Sciatic nerve (tissue), 2 donors: ENCODE data around the gene BCR. TPM values are rescaled to one million over a fixed set of nuclear protein-coding genes. Genes with fewer than 3 reads are reported as not detected.

Source experiments
- ATAC-seq: fragments of 200-7000 bp; cut with Tn5 transposase; one replicate; pipeline ENCODE4 v1.9.1; 2020; ENCODE audit warnings: mild to moderate bottlenecking, moderate library complexity
- DNase-seq: peaks from one replicate; pipeline ENCODE4 v3.0.0-alpha.2; 2020; ENCODE audit warnings: low spot score
- intact Hi-C: fragments of 100-400 bp; cut with DNase I; formaldehyde crosslinking; loops from one replicate; pipeline ENCODE4 v1.14.2; 2022
- total RNA-seq: library from RNA; stranded (reverse); fragmentation: NEBNext Ultra II Directional; extraction: Animal tissue kit (Norgen Biotek cat#: 25700); gene quantifications from one replicate; pipeline ENCODE4 v1.2.1, GENCODE V29; 2021
- donor health status: DM: no; HTN: no; CAD: no.
- donor health status: DM: no; HTN: no; CAD: no.

BCR gene
- total RNA-seq, 1 donor from 2014 or later: 101 TPM

DNA sequence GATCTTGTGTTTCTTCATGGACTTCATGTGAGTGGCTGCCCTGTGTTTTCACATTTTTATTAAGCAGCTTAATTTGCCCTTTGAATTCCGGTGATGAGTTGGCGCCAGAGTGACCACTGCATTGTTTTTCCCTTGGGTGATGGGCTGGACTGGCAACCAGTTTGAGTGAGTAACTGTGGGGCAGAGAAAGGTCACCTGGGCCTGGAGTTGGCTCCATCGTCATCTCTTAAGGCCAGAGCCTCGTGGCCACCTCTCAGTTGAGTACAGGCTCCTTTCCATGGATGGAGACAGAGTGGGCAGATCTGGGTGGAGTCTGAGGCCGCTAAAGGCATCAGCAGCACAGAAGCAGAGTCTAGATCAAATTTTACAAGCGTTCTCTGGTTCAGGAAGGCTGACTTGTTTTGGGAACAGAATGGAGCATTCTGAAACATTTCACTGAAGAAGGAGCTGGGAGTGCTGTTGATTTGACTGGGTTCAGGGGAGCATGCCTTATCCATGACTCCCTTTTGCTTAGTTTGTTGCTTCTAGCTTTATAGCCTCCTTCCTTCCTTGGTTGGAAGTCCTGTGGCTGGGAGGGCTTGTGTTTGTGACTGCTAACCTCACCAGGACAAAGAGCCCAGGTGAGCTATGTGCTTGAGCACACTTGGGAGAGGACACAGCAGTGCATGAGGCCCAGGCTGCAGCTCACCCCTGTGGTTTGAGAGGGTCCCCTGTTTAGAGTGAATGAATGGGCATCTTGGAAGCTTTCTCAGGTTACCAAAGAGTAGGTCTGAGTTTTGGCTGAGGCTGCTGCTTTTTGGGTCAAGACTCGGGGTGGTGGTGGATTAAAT lies 7.8 kb downstream of the BCR start:
- peak; percentile 55 for ATAC-seq

DNA sequence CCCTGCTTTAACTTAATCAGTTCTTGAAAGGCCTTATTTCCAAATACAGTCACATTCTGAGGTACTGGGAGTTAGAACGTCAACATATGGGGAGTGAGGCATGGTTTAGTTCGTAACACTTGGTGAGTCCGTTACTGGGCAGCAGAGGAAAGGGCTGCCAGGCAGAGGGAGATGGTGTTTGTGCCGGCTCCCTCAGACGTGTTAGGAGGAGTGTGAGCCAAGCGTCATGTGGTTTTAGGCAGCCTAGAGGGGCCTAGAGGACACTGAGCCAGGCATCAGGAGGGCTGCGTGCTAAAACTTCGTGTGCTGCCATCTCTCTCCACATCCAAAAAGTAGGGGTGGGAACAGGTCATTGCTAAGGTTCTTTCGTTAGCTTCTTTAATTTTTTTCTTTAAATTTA lies 10.2 kb downstream of the BCR start:
- intact Hi-C loops: loop anchor here (5.0 kb wide), 1 partner anchor 52 kb away; no protein-coding TSS in a partner anchor
- DNase-seq: no peak
- ATAC-seq: no peak

More for the DNA sequence above, 7.8 kb downstream of the BCR start:
- intact Hi-C loops: no loop called here
- DNase-seq: no peak

DNA sequence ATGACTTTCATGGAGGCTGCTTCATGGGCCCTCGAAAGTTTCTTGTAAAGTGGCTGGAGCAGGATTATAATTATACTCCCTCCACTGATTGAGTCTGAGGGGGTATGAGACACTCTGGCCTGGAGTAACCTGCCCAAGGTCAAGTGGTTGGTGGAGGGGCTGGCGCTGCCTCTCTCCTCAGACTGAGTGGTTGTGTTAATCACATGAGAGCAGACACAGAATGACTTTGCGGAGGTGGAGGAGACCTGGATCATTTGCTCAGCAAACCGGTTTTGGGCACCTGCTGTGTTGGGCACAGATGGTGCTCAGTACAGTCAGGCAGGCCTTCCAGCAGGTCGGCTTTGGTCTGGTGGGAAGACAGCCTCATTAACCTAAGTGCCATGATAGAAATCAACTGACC lies 11.8 kb downstream of the BCR start:
- DNase-seq (no peak), ATAC-seq (no peak)
- intact Hi-C loops: loop anchor here (2.0 to 5.0 kb wide), 2 partner anchors 50 to 179 kb away; no protein-coding TSS in a partner anchor

DNA sequence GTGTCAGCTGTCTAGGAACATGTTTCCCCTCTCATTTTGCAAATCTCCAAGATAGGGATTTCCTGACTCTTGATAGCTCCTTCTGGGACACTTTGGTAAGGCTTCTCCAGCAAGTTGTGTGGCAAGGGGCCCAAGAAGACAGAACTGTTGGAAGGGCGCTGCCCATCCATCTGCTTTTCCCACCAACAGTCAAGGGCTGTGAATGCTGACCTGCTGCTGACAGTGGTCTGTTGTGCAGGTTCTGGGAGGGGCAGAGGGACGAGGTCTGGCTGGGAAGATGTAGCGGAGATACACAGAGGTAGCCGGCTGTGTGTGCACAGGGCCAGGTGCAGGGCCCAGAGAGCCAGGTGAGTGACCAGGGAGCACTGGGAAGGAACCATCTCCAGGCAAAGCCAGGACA lies 12.2 kb downstream of the BCR start:
- DNase-seq: no peak
- intact Hi-C loops: loop anchor here (2.0 to 5.0 kb wide), 2 partner anchors 50 to 178 kb away; no protein-coding TSS in a partner anchor
- no peak for ATAC-seq

DNA sequence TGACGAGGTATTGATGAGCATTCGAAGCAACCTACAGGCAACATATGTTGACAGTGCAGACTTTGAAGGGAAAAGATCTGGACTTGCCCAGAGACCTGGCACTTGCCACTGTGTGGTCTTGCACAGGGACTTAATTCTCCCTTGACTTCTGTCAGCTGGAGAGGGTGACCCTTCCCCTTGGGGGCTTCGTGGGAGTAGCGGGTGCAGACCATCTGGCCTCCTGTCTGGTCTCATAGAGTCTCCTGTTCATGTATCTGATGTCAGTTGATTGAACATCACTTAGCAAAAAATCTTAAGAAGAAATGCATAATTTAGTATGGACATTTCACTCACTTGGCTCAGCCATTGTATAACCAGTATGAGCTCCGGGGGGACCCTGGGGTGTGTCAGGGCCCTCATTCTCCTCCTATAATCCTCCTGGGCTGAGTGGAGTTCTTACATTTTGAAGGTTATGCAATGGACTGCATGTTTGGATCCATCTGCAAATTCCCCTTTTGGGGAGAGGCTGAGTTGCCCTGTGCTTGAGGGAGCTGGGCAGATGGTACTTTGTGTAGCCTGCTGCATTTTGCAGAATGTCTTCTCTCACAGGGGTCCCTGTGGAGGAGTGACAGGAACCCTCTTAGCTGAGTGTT lies 13.0 kb downstream of the BCR start:
- intact Hi-C loops: loop anchor here (2.0 to 5.0 kb wide), 2 partner anchors 49 to 177 kb away; no protein-coding TSS in a partner anchor

DNA sequence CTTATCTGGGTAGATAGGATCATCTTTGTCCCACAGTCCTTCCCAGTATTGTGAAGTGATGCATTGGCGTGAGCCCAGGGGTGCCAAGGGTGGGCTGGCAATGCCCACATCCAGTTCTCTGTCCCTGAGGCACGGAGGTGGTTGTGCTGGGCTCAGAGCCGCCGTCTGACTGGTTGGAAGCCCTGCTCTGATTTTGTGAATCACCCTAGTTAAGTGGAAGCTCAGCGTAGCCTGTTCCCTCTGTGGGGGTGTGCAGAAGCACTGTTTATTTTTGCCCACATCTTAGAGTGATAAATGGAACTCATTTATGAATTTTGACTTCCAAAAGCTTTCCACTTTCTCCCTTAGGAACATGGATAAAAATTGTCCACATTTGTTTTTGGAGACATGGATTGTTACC lies 13.6 kb downstream of the BCR start:
- intact Hi-C loops: loop anchor here (2.0 to 5.0 kb wide), 2 partner anchors 48 to 177 kb away; no protein-coding TSS in a partner anchor
- no peak for DNase-seq
- peak; percentile 52 for ATAC-seq

More for the DNA sequence above, 13.0 kb downstream of the BCR start:
- peak; percentile 63 for ATAC-seq
- no peak for DNase-seq

DNA sequence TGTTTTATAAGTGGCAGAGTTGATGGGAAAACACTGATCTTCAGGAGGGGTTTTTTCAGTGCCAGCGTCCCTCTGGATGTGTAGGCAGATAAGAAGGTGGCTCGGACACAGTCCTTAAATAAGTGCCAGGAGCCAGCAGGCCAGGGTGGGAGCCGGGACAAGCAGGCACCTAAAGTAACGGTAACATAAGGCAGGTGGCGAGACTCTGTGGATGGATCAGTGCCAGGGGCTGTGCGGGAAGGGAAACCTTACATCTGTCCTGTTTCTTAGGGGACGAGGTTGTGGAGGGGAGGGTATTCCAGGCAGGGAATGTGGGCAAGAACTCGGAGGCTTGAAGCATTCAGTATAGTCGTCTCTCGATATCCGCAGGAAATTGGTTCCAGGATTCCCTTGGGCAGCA lies 15.9 kb downstream of the BCR start:
- ATAC-seq: no peak
- no peak for DNase-seq
- intact Hi-C loops: no loop called here

DNA sequence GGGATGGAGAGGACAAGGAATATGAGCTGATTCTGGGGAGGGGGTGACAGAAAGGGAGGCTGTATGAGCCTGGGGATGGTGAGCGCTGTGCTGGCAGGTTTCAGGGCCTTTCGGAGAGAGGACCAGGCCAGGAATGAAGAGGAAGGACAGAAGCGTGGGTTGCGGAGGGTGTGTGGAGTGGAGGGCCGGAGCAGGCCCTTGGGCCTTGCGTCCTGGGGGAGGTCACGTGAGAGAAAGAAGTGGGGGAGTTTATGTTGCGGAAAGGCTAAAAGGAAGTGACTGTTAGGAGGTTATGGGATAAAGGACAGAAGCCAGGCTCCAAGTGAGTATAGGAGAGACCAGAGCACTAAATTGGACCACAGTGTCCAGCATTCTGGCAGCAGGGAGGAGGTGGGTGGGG lies 17.5 kb downstream of the BCR start:
- ATAC-seq: no peak

DNA sequence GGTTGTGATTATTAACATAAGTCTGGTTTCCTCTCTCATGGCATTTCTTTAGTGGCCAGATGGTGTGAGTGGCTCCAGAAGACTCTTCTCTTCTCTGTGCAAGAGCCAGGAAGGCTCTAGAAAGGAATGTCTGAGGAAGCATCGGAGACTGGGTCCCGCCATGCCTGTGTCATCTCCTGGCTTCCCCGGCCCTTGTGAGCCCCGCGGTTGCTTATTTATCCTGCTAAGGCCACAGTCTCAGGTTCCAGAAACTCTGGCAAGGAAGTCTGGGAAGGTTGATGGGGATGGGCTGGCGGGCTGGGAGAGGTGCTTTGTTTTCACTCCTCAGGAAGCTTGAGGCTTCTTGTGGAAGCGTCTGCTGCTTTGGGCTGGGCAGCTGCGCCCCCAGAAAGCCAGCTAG lies 18.9 kb downstream of the BCR start:
- ATAC-seq: no peak
- intact Hi-C loops: no loop called here
- DNase-seq: no peak

More for the DNA sequence above, 17.5 kb downstream of the BCR start:
- DNase-seq: no peak
- intact Hi-C loops: no loop called here

DNA sequence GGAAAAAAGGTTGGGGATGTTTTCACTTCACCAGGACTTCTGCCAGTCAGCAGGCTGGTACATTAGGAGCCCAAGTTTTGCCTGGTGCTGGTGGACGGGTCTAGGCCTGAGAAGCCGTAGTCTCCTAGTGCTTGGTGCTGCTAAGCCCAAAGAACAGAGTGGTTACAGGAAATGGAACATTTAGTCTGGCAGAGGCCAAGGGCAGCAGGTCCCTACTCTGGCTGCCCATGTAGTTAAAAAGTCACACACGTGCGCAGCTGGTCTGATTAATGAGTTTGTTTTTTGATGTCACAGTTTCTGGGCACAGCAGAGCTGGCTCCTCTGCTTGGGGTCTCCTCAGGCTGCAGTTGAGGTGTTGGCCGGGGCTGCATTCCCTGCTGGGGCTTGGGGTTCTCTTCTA lies 20.6 kb downstream of the BCR start:
- ATAC-seq: no peak
- intact Hi-C loops: loop anchor here (10.0 kb wide), 1 partner anchor 1546 kb away; no protein-coding TSS in a partner anchor
- DNase-seq: no peak

DNA sequence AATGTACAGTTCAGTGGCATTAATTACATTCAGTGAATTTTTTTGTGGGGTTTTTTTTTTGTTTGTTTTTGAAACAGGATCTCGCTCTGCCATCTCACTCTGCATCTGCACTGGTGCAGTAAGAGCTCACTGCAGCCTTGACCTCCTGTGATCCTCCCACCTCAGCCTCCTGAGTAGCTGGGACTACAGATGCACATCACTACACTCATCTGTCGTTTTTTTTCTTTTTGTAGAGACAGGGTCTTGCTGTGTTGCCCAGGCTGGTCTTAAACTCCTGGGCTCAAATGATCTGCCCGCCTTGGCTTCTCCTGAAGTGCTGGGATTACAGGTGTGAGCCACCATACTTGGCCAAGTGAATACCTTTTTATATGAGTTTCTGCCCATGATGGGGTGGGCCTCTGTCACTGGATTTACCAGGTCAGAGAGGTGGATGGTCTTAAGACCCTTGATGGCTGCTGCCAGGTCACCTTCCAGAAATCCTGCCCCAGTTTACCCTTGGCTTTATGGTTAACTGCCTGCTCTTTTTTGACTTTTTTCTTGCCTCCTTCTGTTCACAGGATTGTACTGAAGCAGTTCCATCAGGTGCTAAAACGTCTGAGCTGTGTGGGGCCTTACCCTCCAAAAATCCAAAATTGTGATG lies 22.6 kb downstream of the BCR start:
- intact Hi-C loops: loop anchor here (10.0 kb wide), 1 partner anchor 1548 kb away; no protein-coding TSS in a partner anchor
- ATAC-seq: no peak
- DNase-seq: no peak

DNA sequence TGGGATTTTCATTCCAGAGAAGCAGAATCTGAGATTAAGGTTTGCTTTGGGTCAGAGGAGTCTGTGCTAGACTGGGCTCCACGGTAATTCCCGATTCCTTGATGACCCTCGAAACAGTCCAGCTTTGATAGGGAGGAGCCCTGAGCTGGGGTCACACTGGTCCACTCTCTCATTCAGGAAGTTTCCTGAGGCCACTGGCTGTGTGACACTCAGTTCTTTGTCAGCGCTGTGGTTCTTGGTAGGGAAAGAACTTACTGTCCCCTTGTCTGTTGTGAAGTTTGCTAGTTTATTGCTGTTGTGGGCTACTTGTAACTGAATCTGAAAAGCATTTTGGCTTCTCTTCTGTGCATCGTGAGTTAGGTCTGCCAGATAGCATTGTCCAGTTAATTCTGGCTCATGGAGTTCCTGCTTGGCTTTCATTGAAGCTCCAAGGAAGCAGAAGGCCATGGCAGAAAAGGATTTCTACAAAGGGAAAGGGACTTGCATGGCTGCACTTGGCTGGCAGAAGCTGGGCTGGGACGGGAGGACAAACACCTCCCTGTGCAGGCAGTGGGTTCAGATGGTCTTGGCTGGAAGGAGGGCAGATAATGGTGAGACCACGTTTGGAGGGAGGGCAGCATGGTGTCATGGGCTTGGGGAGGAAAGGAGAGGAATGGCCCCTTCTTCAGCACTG lies 23.3 kb downstream of the BCR start:
- peak; percentile 67 for ATAC-seq
- intact Hi-C loops: loop anchor here (10.0 kb wide), 1 partner anchor 1549 kb away; no protein-coding TSS in a partner anchor
- DNase-seq: no peak

DNA sequence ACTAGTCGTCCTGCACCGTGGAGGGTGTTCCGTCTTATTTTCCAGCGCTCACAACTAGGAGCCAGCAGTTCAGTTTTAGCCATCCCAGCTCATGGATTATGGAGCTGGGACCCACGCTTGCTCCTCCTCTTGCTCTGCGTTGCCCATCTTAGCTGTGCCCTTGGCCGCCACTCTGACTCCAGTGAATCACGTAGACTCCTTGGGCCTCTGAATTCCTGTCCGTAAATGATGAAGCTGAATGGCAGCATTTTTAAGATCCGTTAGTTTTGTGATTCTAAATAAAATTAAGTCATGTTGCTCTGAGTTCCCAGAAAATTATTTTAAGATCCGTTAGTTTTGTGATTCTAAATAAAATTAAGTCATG lies 23.8 kb downstream of the BCR start:
- DNase-seq: no peak
- ATAC-seq: no peak
- intact Hi-C loops: loop anchor here (10.0 kb wide), 1 partner anchor 1549 kb away; no protein-coding TSS in a partner anchor

DNA sequence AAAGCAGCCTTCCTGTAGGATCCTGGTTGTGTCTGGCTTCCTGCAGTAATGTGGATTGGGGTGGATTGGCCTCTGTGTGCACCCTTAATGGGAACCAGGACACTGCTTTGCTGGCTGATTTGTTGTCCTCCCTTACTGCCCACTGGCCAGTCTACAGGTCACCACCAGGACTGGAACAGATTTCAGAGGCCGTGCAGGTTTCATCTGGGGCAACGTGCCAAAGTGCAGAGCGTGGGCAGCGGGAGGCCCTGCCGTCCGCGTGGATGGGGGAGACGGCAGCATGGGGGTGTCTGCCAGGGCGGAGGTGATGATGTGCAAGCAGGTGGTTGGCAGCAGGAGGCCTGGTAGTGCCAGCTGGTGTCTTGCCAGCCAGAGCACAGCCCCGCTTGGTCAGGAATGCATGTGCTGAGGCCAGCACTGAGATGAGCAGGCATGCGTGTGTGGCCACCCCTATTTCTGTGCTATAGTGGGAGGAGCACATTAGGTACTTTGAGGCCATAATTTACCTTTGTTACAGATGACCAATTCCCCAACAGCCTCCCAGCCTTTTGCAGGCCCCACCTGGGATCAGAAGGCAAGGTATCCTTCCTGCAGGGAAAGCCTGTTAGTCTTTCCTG lies 24.3 kb downstream of the BCR start:
- ATAC-seq (peak; percentile 55), DNase-seq (no peak)
- intact Hi-C loops: loop anchor here (10.0 kb wide), 1 partner anchor 1550 kb away; no protein-coding TSS in a partner anchor

DNA sequence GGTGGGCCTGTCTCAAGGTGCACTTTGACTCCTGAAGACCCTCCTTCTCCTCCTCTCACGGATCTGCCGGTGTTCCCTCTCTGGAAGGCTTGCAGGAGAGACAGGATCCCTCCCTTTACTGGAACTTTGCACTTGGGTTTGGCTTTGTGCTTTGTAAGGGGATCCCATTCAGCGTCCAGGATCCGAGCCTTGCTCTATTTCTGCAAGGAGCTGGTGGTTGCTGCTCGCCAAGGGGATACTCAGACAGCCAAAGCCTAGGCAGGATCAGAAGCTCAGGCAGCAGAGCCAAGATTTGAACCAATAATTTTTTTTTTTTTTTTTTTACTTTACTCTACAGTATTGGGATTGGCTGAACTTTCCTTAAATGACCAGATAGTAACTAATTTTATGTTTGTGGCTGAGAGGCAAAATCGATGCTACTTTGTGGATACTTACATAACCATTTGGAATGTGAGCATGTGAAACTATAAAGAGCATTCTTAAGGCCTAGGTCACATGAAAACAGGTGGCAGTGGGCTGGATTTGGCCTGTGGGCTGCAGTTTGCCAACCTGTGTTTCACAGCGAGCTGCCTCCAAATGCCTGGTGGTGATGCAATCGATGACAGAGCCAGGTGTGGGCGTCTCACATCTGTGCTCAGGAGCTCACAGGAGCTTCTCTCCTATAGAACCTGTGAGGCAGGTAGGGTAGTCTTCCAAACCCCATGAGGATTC lies 25.2 kb downstream of the BCR start:
- ATAC-seq (peak; percentile 51), DNase-seq (no peak)
- intact Hi-C loops: loop anchor here (10.0 kb wide), 1 partner anchor 1551 kb away; no protein-coding TSS in a partner anchor

DNA sequence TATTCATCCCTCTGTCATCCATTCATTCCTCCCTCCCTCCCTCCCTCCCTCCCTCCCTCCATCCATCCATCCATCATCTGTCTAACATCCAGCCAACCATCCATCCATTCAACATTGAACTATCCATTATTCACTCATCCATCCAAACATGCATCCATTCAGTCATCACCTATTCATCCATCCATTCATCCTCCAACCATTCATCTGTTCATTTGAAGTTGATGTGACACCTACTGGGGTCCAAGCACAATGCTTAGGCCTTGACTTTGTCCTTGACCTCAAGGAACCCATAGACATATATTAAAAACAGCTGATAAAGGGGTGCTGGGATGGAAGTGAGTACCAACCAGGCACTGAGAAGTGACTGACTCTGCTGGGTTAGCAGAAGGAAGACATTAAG lies 26.6 kb downstream of the BCR start:
- no peak for ATAC-seq
- intact Hi-C loops: loop anchor here (10.0 kb wide), 1 partner anchor 1552 kb away; no protein-coding TSS in a partner anchor
- no peak for DNase-seq

DNA sequence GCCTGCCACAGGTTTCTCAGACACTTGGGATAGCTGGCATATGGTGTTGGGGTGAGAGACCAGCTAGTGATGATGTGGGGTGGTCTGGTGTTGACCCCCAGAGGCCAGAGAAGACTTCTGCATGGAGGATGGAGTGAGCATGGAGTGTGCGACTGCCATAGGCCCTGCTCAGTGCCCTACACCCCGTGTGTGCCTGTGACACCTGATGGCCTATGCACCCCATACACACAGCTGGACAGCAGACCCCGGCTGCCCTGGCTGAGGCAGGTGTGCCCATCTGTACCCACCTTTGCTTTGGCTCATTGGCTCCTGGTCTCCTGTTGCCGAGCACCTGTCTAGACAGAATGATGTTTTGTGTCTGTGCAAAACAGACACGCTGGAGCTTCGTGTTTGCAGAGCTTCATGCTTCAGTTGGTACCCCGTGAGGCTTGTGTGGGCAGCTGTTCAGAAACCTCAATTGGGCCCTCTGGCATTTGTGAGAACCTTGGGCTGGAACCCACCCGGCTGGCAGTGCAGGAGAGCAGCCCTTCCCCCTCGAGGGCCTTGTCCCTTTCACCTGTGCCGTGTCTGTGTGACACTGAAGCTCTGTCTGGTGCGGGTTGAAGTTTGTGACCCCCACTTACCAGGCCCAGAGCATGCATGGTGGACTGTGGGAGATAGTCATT lies 27.6 kb downstream of the BCR start:
- intact Hi-C loops: loop anchor here (10.0 kb wide), 1 partner anchor 1553 kb away; no protein-coding TSS in a partner anchor
- DNase-seq (no peak), ATAC-seq (no peak)
